Adipose tissue (tissue), 3 donors: ENCODE data around the gene SLX9. TPM values are rescaled to one million over a fixed set of nuclear protein-coding genes. Genes with fewer than 3 reads are reported as not detected.

Source experiments
- H3K27ac ChIP-seq: one replicate; pipeline ENCODE4 v1.5.1; 2013; ENCODE audit warnings: low read depth, low read length
- WGBS, 3 donors: extraction: QIAGEN DNeasy Blood & Tissue Kit; methylation state at CpG; one replicate each; pipeline ENCODE4 v1.1.7; 2013; 5-methylcytosine and 5-hydroxymethylcytosine counted together
- polyA plus RNA-seq, 3 donors: library from polyadenylated mRNA; stranded (reverse); fragments of 200-250 nt; gene quantifications; one replicate each; pipeline ENCODE4 v1.2.3, GENCODE V29; 2013
- donor health status: healthy with polysubstance abuse.
- donor health status: Bipolar disorder and iron deficiency.
- donor health status: healthy.

SLX9 gene
- polyA plus RNA-seq, 3 donors: 14.1 to 43.6 (median 24.6) TPM

DNA sequence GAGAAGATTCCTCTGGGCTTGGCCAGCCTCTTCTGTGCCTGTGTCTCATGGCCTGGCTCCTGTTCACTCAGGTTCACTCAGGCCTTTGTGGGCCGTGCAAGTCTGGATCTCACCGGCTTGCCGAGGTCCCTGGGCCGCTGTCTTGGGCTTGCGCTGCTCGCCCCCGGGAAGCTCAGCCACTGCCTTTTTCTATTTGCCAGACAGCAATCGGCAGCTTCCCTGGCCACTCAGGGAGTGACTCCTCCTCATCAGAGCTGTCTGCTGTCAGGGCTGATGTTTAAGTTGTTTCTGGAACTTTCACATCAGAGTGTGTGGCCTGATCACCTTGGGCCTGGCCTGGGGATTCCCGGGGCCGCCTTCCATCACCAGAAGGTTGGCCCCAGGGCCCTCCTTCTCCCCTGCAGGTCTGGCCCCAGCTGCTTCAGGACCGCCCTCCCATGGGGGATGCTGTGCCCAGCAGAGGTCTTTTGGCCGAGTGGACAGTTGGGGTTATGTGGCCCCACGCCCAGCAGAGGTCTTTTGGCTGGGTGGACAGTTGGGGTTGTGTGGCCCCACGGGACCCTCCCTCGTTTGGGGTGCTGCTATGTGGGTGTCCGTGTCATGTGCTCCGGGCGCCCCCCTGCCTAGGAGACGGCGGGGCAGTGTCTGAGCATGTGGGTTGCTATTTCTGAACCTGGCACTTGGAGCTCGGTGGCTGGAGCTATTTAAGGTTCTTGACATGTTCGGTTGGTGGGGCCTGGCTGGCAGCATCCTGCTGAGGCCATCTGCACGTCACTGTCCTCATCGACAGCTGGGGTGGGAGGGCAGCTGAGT lies 12.5 kb downstream of the SLX9 start:
- WGBS, 3 donors: 91 to 92% (median 91%) methylated on average over 24 of the region's 24 CpGs
- no peak overlapping the region for H3K27ac ChIP-seq

DNA sequence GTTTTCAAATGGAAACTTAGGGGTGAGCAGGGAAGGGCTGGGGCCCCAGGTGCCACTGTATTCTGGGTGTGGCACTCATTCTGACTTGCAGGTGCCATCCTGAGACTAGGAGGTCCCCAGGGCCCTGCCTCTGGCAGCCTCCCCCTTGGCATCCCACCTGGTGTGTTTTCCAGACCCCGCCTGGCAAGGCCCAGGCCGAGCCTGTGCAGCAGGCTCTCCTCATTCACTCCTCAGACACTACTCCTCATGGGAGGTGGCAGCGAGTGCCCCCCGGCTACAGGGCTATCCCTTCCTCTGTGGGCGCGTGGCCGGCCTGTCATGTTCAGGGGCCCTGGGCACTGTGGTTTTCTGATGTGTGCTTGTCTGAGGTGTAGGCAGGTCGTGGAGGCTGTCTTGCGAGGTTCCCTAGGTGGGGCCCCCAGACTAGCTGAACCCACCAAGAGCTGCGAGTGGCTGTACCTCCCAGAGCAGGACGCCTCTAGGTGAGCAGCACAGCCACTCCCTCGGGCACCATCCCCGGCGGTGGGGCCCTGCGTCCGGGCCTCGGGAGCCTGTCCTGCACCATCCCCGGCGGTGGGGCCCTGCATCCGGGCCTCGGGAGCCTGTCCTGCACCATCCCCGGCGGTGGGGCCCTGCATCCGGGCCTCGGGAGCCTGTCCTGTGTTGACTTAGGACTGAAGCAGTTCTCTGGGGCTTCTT lies 13.2 kb downstream of the SLX9 start:
- no peak overlapping the region for H3K27ac ChIP-seq
- 93 to 94% (median 94%) methylated on average over 21 to 25 of the region's 25 CpGs for WGBS, 3 donors

DNA sequence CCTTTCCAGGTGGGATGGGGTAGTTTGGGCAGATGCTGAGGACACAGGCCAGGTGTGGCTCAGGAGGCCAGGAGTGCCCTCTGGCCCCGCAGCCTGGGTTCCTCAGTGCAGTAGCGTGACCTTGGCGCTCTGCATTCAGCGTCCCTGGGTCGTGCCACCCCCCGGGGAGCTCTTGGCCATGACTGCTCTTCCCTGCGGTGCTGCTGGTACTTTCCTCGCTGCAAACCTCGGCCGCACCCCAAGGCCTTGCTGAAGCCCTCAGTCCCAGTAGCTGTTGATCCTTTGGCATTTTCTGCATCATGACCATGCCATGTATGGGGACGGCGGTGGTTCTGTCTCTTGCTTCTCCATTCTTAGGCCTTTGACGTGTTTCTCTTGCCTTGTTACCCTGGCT lies 13.8 kb downstream of the SLX9 start:
- WGBS, 3 donors: 88 to 96% (median 94%) methylated on average over 13 of the region's 13 CpGs
- no peak overlapping the region for H3K27ac ChIP-seq

DNA sequence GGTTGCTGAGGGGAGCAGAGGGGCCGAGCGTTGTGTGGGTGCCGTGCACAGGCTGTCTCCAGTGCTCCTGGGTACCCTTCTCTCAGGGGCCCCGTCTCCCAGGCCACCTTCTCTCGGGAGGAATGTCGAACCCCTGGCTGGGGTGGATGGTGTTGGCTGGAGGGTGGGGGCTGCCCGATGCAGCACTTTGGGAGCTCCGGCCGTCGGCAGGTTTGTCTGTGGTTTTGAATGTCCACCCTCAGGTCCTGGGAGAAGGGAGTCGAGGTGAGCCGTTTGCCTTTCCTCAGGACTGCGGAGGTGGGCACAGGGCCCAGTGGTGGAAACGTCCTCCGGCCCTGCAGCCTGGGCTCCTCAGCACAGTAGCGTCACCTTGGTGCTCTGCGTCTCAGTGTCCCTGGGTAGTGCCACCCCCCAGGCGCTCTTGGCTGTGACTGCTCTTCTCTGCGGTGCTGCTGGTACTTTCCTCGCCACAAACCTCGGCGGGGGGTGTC lies 14.5 kb downstream of the SLX9 start:
- WGBS, 3 donors: 92 to 94% (median 93%) methylated on average over 22 of the region's 22 CpGs
- no peak overlapping the region for H3K27ac ChIP-seq

DNA sequence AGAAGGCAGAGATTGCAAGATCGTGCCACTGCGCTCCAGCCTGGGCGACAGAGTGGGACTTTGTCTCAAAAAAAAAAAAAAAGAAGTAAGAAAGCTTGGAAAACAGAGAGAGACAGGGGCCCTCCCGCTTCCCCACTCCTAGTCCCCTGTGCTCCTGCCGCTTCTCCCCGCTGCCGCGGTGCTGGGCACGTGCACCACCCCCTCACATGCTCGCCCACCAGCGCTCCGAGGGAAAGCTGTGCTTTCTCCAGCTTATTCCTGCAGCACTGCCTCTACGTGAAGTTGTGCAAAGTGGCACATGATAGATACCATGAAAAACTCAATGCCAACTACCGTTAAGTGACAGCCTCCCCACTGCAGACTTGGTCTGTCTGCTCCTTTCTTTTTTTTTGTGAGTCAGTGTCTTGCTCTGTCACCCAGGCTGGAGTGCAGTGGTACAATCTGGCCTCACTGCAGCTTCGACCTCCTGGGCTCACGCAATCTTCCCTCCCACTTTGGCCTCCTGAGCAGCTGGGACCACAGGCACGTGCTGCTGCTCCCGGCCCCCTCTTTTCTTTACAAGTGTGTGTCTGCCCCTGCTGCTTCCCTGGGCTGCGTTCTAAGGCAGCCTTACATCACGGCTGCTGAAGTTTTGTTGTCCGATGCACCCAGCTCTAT lies 15.4 kb downstream of the SLX9 start:
- 74 to 87% (median 84%) methylated on average over 21 of the region's 21 CpGs for WGBS, 3 donors
- no peak overlapping the region for H3K27ac ChIP-seq

DNA sequence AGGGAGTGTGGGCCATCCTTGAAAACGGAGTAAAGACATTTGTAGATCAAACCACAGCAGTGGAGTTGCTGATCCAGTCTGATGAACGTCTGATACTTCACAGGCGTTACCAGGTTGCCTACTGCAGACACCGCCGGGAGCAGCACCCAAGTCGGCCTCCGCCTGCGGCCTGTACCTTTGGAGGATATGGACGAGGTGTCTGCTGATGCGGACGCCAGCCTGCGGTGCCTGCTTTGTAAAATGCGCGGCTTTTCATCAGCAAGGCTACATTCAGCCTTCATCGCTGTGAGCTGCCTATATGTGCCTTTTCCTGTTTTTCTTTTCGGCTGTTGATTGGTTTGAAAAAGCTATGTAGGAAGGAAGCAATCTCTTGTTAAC lies 16.0 kb downstream of the SLX9 start:
- WGBS, 3 donors: 82 to 91% (median 86%) methylated on average over 16 of the region's 16 CpGs
- H3K27ac ChIP-seq: no peak overlapping the region

DNA sequence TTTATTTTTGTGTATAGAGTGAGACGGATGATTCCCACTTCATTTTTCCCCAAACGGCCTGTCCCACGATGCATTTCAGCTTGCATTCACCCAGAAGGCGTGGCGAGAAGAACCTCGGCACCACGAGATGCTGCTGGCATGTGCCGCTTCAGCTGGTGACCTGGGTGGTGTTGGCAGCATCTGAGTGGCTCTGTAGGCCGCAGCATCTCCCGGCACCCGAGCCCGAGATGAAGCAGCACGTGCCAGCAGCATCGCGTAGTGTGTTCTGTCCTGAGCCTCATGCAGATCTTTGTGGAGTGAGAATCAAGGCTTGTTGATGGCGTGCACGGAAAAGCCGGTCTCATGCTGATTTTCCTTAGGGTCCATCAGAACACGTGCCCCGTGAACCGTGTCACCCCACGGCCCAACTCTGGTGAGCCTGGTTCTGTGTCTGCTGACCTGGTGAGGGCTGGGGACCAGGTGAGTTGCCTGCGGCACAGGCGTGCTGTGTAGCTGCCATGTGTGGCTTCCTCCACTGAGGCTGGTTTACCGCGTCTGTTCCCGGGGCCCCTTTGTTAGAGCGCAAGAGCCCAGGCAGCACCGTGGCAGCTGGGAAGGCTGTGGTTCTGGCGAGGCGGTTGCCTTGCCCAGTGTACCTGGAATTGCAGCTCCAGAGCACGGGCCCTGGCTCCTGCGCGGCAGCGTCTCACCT lies 16.7 kb downstream of the SLX9 start:
- 88 to 97% (median 94%) methylated on average over 35 of the region's 35 CpGs for WGBS, 3 donors
- H3K27ac ChIP-seq: no peak overlapping the region

DNA sequence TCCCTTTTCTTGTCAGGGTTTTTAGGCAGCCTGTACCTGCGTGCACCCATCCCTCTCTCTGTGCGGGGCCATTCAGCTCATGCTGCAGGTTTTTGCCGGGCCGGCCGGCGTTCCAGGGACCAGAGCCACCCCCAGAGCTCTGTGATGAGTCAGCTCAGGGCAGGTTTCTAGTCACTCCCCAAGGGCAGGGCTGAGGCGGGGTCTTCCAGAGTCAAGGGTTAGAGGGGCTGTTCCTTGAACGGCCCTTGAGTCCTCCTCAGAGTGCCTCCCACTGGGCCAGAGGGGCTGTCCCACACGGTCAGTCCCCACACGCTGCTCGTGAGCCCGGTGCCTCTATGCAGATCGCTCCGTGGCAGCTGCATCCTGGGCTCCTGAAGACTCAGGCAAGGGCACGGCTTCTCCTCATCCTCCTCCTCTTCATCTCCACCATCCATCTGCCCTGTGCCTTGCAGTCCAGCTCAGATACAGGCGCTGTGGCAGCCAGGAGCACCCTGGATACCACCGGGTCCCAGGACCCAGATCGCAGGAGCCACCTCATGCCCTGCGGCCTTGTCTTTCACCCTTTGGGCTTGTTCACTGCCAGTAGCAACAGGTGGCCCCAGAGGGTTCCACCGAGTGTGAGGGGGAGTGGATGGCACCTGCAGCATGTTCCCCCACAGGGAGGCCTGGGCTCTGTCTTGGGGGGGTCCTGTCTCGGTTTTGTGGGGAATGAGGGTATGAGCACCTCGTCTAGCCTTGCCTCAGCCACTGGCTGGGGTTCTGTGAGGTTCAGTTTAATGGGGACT lies 17.4 kb downstream of the SLX9 start:
- WGBS, 3 donors: 92 to 96% (median 93%) methylated on average over 21 to 22 of the region's 22 CpGs
- no peak overlapping the region for H3K27ac ChIP-seq

DNA sequence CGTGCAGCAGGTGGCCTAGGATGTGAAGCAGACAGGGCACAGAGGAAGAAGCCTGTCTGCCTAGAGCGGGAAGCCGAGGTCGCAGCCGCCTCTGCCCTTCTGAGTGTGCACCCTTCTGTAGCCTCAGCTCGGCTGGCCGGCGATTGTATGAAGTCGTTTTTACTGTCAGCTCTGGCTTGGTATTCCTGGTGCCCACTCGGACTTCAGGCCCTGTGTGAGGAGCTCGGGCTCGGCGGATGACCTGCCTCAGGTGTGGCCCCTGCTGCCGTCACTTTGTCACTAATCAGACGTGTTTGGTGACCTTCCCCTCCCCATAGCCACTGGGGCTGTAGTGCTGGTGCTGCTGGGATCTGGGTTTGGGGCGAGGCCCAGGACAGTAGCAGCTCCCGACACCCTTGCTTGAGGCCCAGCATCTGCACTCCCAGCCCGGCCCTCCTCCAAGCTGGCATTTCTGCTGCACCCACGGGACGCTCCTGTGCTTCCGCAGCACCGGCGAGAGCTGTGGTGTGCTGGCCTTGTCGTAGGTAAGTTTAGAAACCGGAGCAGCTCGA lies 18.1 kb downstream of the SLX9 start:
- no peak overlapping the region for H3K27ac ChIP-seq
- WGBS, 3 donors: 73 to 87% (median 75%) methylated on average over 26 of the region's 26 CpGs

DNA sequence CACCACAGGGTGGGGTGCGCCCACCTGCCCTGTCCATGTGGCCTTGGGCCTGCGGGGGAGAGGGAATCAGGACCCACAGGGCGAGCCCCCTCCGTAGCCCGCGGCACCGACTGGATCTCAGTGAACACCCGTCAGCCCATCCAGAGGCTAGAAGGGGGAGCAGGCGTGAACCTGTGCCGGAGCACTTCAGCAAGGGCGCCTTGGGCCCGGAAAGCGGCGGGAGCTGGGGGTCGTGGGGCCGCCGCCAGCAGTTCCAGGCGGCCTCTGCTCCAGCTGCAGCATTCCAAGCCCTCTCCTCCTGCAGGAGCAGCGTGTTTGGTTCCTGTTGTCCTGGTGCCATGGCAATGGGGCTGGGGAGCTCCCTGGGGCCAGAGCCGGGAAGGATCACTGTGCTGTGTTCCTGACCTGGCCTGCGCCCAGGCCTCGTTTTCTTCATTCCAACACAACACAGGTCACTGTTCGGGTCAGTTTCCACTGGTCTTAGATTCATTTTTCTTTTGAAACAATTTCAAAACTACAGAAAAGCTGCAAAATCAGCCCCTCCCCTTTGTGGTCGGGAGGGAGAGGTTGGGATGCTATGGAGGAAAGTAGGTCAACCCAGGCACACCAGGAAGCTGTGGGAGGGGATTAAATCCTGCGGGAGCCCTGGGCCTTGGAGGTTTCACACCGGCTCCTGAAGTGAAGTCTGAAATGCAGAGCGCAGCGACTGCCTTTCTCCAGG lies 18.8 kb downstream of the SLX9 start:
- H3K27ac ChIP-seq: no peak overlapping the region
- 41 to 72% (median 43%) methylated on average over 25 to 28 of the region's 28 CpGs for WGBS, 3 donors

DNA sequence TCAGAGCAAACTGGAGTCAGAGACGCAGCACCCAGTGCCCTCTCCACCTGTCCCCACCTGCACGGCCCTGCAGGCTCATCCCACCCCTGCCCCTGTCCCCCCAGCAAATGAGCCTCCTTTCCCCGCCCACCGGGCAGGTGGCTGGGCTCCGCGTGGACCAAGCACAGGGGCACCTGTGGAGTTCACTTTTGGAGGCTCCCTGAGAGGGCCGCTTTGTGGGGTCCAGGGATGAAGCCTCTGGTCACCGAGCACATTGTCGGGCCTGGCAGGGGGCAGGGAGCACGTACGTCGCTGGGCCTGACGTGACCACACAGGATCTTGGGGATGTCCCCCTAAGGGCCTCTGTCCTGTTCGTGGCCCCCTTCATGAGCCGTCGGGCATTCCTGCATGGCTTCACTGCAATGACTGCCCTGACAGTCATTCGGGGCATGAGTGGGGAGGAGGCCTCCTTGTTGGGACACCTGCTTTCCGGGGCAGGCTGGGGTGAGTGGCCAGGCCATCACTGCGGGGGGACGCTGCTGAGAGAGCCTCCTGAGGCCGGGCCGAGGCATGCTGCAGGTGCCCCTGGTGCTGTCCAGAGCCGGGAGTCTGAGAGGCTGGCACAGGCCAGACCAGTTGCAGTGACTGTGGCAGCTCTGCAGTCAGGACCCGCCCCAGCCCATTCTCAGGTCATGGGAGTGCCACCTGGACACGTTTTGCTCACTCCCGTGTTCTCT lies 19.7 kb downstream of the SLX9 start:
- H3K27ac ChIP-seq: no peak overlapping the region
- WGBS, 3 donors: 86 to 87% (median 86%) methylated on average over 24 to 26 of the region's 26 CpGs

DNA sequence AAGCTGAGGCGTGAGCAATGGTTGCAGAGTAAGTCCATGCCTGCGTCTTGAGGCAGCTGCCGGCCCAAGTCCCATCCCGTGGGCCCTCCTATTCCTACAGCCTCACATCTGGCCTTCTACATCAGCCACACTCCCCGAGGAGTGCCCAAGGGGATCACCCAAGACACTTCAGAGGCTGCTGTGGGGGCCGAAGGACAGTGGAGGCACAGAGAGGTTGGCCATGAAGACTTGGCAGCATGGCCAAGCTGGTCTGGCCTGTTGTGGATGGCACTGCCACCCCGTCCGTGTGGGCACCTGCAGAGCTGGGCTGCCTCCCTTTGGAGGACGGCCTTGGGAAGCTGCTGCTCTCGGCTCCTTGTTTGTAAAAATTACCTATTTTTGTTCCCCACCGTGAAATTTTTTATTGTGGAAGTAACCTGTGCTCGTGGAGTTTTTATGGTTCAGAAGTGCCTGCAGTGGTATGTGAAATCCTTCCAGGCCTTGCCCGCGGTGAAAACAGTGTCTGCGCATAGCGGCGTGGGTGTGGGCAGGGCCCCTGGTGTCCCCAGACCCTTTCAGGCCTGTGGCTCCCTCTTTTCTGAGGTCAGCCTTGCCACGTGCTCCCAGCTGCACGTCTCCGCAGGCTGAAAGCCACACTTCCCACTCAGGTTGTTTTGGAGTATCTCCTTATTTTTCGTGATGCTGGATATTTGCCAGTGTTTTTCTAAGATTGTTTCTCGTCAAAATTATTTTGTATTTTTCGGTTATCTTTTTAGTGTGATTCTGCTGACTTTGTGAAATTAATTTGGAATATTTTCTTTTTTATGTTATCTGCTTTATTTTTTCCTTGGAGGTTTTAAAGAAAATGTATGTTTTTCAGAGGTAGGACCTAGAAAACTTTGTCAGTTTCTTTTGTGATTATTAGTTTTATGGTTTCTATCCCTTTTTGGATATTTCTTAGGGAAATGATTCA lies 20.6 kb downstream of the SLX9 start:
- 89 to 94% (median 91%) methylated on average over 23 of the region's 23 CpGs for WGBS, 3 donors
- H3K27ac ChIP-seq: no peak overlapping the region

DNA sequence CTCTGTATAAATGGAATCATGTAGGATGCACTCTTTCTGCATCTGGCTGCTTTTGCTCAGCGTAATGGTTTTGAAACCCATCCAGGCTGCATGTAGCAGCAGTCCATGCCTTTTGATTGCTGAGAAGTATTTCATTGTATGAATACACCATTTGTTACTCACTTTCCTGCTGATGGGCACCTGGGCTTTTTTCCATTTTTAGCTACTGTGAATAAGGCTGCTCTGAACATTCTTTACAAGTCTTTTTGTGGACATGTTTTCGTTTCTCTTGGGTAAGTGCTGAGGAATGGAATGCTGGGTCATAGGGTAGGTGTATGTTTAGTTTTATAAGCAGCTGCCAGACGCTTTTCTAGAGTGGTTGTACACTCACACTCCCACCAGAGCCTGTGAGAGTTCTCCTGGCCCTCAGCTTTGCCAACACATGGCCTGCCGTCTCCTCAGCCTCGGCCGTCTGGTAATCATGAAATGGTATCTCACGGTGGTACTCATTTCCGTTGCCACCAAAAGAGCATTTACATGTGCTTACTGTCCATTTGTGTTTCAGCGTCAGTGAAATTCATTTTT lies 22.7 kb downstream of the SLX9 start:
- 57 to 86% (median 67%) methylated on average over 9 of the region's 9 CpGs for WGBS, 3 donors
- no peak overlapping the region for H3K27ac ChIP-seq

DNA sequence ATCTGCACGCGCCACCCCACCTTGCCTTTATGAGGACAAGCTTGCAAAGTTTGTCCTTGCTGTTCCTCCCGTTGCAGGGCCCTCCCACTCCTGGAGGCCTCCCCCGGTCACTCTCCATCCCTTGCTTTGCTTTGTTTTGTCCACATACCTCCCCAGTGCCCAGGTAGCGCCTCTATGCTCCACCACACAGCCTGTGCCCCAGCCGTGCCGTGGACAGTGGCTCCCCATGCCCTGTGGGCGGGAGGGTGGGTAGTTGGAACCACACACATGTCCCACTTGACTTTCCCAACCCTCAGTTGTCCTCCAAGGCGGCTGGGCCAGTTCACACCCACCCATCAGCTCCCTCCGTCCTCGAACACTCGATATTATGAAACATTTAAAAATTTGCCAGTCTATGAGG lies 24.6 kb downstream of the SLX9 start:
- H3K27ac ChIP-seq: no peak overlapping the region

More for the DNA sequence above, 24.6 kb downstream of the SLX9 start:
- 88 to 98% (median 88%) methylated on average over 12 of the region's 12 CpGs for WGBS, 3 donors
